OCI-LY1 (cell line): ENCODE measurements around the gene CXCR6.

Experiments used
- H2AFZ ChIP-seq: fragments of 200-600 bp; sonication (generic), shearing (Covaris generic); 2 replicates; pipeline ENCODE4 v1.6.0; 2014; ENCODE audit warnings: antibody characterized with exemption, mild to moderate bottlenecking, low read length
- H3F3A ChIP-seq: fragments of 200-600 bp; sonication (generic), shearing (Covaris generic); 2 replicates; pipeline ENCODE4 v1.6.0; 2014; ENCODE audit warnings: mild to moderate bottlenecking, antibody characterized with exemption, low read length, moderate library complexity; ENCODE audit not compliant: insufficient read depth
- H3K27ac ChIP-seq: fragments of 200-600 bp; sonication (generic); 2 replicates; pipeline ENCODE4 v1.5.1; 2014; ENCODE audit warnings: low read length, mixed run types, mild to moderate bottlenecking, low read depth; ENCODE audit not compliant: poor library complexity, severe bottlenecking
- H3K27me3 ChIP-seq: fragments of 200-600 bp; sonication (generic); 2 replicates; pipeline ENCODE4 v1.6.0; 2014; ENCODE audit warnings: antibody characterized with exemption, mild to moderate bottlenecking, low read length, moderate library complexity; ENCODE audit not compliant: insufficient read depth
- H3K36me3 ChIP-seq: fragments of 200-600 bp; sonication (generic); 2 replicates; pipeline ENCODE4 v1.6.1; 2014; ENCODE audit warnings: mild to moderate bottlenecking, antibody characterized with exemption, low read length, moderate library complexity, mixed read lengths; ENCODE audit not compliant: insufficient read depth
- H3K4me1 ChIP-seq: fragments of 200-600 bp; sonication (generic); 2 replicates; pipeline ENCODE4 v1.5.1; 2014; ENCODE audit warnings: mild to moderate bottlenecking, low read length, moderate library complexity; ENCODE audit not compliant: insufficient read depth, severe bottlenecking
- H3K4me2 ChIP-seq: fragments of 200-600 bp; sonication (generic), shearing (Covaris generic); 2 replicates; pipeline ENCODE4 v1.6.1; 2014; ENCODE audit warnings: low read length
- H3K4me3 ChIP-seq: fragments of 200-600 bp; sonication (generic); 2 replicates; pipeline ENCODE4 v1.5.1; 2014; ENCODE audit warnings: low read length, low read depth, mild to moderate bottlenecking, mixed read lengths; ENCODE audit not compliant: poor library complexity, severe bottlenecking
- H3K79me2 ChIP-seq: fragments of 200-600 bp; shearing (Covaris generic); 2 replicates; pipeline ENCODE4 v1.6.1; 2016; ENCODE audit warnings: mixed run types, low read length, mixed read lengths; ENCODE audit not compliant: insufficient read depth
- H3K9ac ChIP-seq: fragments of 200-600 bp; sonication (generic), shearing (Covaris generic); 2 replicates; pipeline ENCODE4 v1.6.1; 2014; ENCODE audit warnings: mild to moderate bottlenecking, low read length, mixed read lengths
- H3K9me2 ChIP-seq: fragments of 200-600 bp; sonication (generic), shearing (Covaris generic); 2 replicates; pipeline ENCODE4 v1.6.1; 2014; ENCODE audit warnings: low read depth, mild to moderate bottlenecking, low read length, mixed read lengths
- H3K9me3 ChIP-seq: fragments of 200-600 bp; shearing (Covaris generic); 2 replicates; pipeline ENCODE4 v1.6.1; 2014; ENCODE audit warnings: low read length, mixed read lengths
- H4K20me1 ChIP-seq: fragments of 200-600 bp; sonication (generic), shearing (Covaris generic); 2 replicates; pipeline ENCODE4 v1.6.0; 2016; ENCODE audit warnings: mild to moderate bottlenecking, low read length; ENCODE audit not compliant: insufficient read depth
- EZH2 ChIP-seq: fragments of 200-600 bp; sonication (generic), shearing (Covaris generic); IDR thresholded peaks from 2 replicates; pipeline ENCODE4 v1.8.0; 2017; ENCODE audit warnings: borderline replicate concordance, mixed run types, mild to moderate bottlenecking, antibody characterized with exemption, low read length, moderate library complexity, mixed read lengths
- TF ChIP-seq, protein P1 (sequence below): fragments of 200-600 bp; sonication (generic), shearing (Covaris generic); IDR thresholded peaks from 2 replicates; pipeline ENCODE4 v1.5.1; 2017; ENCODE audit warnings: mild to moderate bottlenecking, antibody characterized with exemption, low read length, moderate library complexity, mixed read lengths

Gene CXCR6

DNA sequence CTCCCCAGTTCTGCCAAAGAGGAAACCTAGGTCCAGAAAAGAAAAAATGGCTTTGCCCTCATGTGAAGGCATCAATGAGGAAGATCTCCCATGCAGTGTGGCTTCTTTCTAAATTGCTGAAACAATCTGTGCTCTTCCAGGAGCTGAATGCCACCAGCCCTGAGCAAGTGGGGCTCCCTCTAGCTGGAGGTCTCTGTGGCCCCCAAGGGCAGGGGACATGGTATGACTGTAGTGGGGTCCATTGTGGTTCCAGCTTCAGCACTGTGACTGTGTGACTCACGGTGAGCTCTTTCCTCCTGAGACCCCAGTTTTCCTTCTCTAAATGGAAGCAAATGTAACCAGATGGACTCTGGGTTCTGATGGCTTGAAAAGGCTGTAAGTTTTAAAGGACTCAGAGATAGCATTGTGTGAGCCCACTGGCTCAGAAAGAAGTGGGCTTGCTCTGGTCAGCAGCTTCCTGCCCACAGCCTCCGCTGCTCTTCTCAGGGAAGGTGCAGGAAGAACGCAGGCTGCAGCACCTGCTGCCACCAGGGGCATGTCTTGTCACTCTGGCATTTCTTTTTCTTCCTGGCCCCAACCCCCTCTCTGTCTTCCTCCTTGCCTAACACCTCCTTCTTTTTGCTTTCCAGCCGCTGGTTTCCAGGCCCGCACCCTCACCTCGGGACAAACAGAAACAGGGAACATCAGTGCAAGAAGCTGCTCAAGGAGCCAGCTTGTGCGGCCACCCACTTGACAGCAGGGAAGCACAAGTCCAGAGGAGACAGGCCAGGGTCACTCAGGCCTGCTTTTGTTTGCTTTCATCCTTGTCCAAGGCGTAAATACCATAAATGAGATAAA, 5.8 kb upstream of the CXCR6 start:
- TF ChIP-seq EZH2, result no peak
- Histone ChIP-seq H3K9me3 (no peaks in the 10 kb centered on the region), H3K27me3 (no peaks in the 10 kb centered on the region), H3K4me1 (no peaks in the 10 kb centered on the region), H3K79me2 (no peaks in the 10 kb centered on the region), H2AFZ (no peak overlapping the region), H3K9me2 (no peaks in the 10 kb centered on the region), H3K9ac (no peak overlapping the region), H3K4me2 (no peak overlapping the region), H3K27ac (no peak overlapping the region), H3K36me3 (peaks cover 45% of the 10 kb centered on the region), H3F3A (no peaks in the 10 kb centered on the region), H4K20me1 (no peaks in the 10 kb centered on the region), H3K4me3 (no peak overlapping the region)

DNA sequence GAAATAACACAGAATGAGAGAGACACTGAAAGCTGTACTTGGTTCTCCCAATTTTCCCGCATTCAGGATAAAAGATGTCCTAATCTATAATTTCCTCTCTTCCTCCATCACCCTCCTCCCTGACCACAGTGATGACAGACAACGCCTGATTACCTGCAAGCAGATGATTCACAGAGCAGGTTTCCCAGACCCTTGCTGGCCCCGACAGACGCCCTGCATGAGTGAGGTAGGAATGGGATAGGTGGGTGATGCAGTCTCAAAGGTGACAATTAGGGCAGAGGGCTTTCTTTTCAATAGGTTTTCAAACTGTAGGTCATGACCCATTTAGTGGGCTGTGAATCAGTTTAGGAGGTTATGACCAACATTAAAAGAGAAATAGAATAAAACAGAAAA, 5.2 kb upstream of the CXCR6 start:
- Histone ChIP-seq H3K79me2 (no peaks in the 10 kb centered on the region), H3K9me3 (no peaks in the 10 kb centered on the region), H3F3A (no peaks in the 10 kb centered on the region), H3K36me3 (peaks cover 42% of the 10 kb centered on the region), H3K9me2 (no peaks in the 10 kb centered on the region), H3K4me3 (no peak overlapping the region), H4K20me1 (no peaks in the 10 kb centered on the region), H3K9ac (no peak overlapping the region), H3K4me1 (no peaks in the 10 kb centered on the region), H3K27me3 (no peaks in the 10 kb centered on the region), H2AFZ (no peak overlapping the region), H3K4me2 (no peak overlapping the region), H3K27ac (no peak overlapping the region)
- TF ChIP-seq, protein P1, sequence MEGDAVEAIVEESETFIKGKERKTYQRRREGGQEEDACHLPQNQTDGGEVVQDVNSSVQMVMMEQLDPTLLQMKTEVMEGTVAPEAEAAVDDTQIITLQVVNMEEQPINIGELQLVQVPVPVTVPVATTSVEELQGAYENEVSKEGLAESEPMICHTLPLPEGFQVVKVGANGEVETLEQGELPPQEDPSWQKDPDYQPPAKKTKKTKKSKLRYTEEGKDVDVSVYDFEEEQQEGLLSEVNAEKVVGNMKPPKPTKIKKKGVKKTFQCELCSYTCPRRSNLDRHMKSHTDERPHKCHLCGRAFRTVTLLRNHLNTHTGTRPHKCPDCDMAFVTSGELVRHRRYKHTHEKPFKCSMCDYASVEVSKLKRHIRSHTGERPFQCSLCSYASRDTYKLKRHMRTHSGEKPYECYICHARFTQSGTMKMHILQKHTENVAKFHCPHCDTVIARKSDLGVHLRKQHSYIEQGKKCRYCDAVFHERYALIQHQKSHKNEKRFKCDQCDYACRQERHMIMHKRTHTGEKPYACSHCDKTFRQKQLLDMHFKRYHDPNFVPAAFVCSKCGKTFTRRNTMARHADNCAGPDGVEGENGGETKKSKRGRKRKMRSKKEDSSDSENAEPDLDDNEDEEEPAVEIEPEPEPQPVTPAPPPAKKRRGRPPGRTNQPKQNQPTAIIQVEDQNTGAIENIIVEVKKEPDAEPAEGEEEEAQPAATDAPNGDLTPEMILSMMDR, result no peak
- TF ChIP-seq EZH2, result no peak

DNA sequence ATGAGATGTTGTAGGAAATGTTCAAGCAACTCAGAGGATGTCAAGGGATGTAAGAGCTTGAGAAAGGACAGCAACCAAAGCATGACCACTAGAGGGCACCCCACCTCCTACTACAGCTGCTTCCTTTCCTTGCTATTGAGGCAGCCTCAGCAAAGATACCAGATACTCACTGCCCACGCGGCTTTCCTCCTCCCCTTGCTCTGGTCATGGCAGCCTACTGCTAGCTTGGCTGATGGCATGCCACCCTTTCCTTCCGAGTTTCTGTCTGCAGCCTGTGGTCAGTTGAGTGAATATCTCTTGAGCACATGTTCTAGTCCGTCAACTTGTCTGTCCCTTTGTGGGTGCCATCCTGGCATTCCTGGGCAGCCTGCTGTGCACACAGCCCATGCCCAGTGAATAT, 4.4 kb upstream of the CXCR6 start:
- H3K9me3 ChIP-seq, result no peaks in the 10 kb centered on the region
- H3K27me3 ChIP-seq, result no peaks in the 10 kb centered on the region
- H3K4me1 ChIP-seq, result no peaks in the 10 kb centered on the region
- H3K79me2 ChIP-seq, result no peaks in the 10 kb centered on the region
- no peak for TF ChIP-seq EZH2
- TF ChIP-seq, protein P1, result peak; percentile 86
- H3K9me2 ChIP-seq, result no peaks in the 10 kb centered on the region
- no peak overlapping the region for H3K4me3 ChIP-seq
- H3K4me2 ChIP-seq, result no peak overlapping the region
- H4K20me1 ChIP-seq, result no peaks in the 10 kb centered on the region
- H3K36me3 ChIP-seq, result peaks cover 35% of the 10 kb centered on the region
- no peak overlapping the region for H3K27ac ChIP-seq
- no peak overlapping the region for H3K9ac ChIP-seq
- H3F3A ChIP-seq, result no peaks in the 10 kb centered on the region
- no peak overlapping the region for H2AFZ ChIP-seq

DNA sequence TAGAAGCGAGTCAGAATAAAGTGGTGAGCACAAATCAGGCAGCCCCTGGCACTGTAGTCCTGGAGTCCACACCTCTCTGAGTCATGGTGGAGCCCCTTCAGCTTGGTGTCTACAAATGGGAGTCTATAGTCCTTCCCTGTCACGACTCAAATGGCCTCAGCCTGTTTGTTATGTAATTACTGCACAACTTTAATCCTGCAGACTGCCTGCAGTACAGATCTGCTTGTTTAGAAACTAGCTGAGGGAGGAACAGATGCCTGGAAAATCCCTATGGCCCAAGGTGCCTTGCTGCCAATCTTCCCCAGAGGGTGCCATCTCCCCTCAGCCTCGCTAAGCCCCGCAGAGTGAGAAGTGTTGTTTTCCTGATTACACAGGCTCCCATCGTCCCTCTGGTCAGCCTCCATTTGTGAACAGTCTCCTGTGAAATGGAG, 3.9 kb upstream of the CXCR6 start:
- TF ChIP-seq, protein P1, result no peak
- TF ChIP-seq EZH2, result no peak
- Histone ChIP-seq H3K4me2 (no peak overlapping the region), H3K9ac (no peak overlapping the region), H3F3A (no peaks in the 10 kb centered on the region), H4K20me1 (no peaks in the 10 kb centered on the region), H3K36me3 (peaks cover 30% of the 10 kb centered on the region), H3K4me1 (no peaks in the 10 kb centered on the region), H3K9me3 (no peaks in the 10 kb centered on the region), H2AFZ (no peak overlapping the region), H3K27ac (no peak overlapping the region), H3K27me3 (no peaks in the 10 kb centered on the region), H3K9me2 (no peaks in the 10 kb centered on the region), H3K79me2 (no peaks in the 10 kb centered on the region), H3K4me3 (no peak overlapping the region)
